Activated gamma-delta T cell treated with Interleukin-2 at 50 U/mL for 16 hours (primary cell): ENCODE results near the gene IGSF3.
"Not testable (repeated sequence)": the region's sequence is repeated elsewhere in the genome, so short reads cannot be mapped to it uniquely, and the experiment has no call there.

Source experiments
- DNase-seq: peaks from one replicate; pipeline ENCODE4 v3.0.0-alpha.2; 2020

The IGSF3 gene

GRCh38 chr1:116627357-116627756 is 40.2 kb downstream of the IGSF3 start:
- DNase-seq, result not testable (repeated sequence)

- DNase-seq, result not testable (repeated sequence)
Observed at GRCh38 chr1:116626915-116627314, 40.6 kb downstream of the IGSF3 start.

- not testable (repeated sequence) for DNase-seq
Observed at GRCh38 chr1:116625155-116625554, 42.4 kb downstream of the IGSF3 start.

DNA sequence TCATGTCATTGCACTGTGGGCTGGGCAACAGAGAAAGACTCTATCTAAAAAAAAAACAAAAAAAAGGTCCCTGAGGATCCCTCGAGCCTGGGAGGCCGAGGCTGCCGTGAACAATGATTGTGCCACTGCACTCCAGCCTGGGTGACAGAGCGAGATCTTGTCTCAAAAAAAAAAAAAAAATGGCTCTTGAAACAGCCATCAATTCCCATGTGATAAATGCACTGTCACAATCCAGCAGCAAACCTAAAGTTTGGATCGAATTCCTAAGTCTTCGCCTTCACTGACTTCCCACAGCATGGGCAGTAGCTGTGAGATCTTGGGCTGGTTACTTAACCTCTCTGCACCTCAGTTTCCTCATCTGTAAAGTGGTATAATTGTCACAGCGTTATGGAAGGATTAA is 43.5 kb downstream of the IGSF3 start:
- no peak for DNase-seq

- not testable (repeated sequence) for DNase-seq
Observed at GRCh38 chr1:116622496-116622895, 45.0 kb downstream of the IGSF3 start.

GRCh38 chr1:116621756-116622155 is 45.8 kb downstream of the IGSF3 start:
- DNase-seq, result not testable (repeated sequence)

- DNase-seq, result not testable (repeated sequence)
Observed at GRCh38 chr1:116620392-116620791, 47.1 kb downstream of the IGSF3 start.

DNA sequence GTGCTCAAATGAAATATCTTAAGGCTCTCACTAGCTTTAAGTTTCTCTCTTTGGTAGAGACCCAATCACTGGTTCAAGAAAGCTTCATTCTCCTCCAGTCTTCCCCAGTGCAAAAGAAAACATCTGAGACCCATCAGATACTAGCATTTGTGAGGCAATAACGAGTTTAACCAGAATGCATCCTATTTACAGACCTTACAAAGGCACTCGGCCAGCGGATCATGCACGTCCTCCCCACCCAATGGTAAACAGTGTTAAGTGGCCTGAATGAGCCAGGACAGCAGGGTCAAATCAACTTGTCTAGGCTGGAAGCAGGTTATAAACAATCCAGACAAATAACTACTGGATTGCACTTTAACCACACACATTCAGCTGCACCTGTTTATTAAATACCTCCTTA is 48.4 kb downstream of the IGSF3 start:
- DNase-seq, result not testable (repeated sequence)

DNA sequence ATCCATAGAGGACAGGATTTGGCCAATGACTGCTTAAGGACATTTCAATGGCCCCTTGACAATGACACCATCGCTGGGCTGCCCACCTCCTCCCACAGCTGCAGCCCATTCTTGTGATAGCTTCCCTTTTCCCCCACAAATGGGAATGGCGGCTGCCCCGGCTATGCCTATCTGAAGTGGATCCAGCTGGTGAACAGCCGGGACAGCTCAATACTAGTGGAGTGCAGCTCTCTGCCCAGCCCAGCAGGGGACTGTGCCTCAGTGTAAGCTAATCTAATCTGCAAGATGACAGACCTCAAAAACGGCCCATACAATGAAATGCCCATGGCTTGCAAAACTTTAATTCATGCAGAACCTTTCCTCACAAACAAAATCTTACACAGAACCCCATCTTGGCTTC is 49.7 kb downstream of the IGSF3 start:
- not testable (repeated sequence) for DNase-seq

DNA sequence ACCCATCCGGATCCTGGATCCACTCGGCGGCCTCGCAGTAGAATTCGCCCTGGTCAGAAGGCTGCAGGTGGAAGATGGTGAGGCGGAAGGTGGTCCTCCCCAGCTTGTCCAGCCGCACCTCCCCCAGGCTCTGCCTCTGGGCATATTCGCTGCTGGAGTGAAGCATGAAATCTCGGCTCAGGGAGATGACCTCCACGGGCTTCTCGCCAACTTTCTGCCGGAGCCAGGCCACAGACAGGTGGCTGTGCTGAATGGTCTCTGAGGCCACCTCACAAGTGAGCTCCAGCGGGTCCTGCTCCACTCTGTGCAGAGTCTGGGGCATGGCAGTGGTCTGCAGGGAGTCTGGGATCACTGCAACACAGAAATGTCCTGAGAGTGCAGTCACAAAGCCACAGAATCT is 53.7 kb downstream of the IGSF3 start:
- not testable (repeated sequence) for DNase-seq

DNA sequence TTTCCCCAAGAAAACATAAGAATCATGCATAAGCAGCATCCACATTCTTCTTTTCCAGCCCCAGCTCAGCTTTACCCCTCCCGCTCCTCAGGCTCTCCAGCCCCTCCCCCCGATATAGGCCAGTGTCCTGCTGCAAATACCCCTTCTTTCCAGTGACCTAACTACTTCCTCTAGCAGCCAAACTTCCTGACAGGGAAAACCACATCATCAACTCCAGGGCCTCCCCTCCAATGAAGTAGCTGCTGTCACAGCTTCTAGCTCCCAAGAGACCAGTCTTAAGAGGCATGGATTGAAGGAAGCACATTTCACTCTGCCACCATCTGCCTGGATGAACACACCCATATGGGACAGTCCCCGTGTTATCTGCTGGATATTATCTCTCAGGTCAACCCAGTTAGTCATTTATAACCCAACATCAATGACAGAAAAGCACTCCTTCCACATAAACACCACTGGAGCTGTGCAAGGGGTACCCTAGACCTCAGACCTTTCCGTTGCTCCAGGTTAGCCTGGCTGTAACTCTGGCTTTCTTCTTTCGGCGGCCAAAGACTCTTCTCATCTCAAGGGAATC is 57.6 kb downstream of the IGSF3 start:
- not testable (repeated sequence) for DNase-seq

GRCh38 chr1:116608841-116609240 is 58.7 kb downstream of the IGSF3 start:
- not testable (repeated sequence) for DNase-seq

DNA sequence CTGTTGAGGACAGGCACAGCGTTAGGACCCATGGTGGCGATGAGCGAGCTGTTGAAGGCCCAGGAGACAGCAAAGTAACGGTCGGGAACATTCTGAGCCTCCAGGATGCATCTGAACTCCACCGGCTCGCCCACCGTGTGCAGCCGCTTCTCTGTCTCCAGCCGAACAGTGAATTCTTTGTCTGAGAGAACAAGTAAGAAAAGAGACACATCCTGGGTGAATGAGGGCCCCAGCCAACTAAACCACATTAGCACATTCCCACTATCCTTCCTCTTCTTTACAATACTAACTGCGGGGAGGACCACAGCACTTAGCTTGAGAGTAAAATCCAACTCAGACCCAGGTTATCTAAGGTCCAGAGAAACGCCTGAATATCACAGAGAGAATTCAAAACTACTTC is 59.4 kb downstream of the IGSF3 start:
- DNase-seq, result not testable (repeated sequence)

- DNase-seq, result not testable (repeated sequence)
Observed at GRCh38 chr1:116607463-116607862, 60.1 kb downstream of the IGSF3 start.

GRCh38 chr1:116606067-116606466 is 61.5 kb downstream of the IGSF3 start:
- DNase-seq, result not testable (repeated sequence)

GRCh38 chr1:116605315-116605714 is 62.2 kb downstream of the IGSF3 start:
- no peak for DNase-seq

DNA sequence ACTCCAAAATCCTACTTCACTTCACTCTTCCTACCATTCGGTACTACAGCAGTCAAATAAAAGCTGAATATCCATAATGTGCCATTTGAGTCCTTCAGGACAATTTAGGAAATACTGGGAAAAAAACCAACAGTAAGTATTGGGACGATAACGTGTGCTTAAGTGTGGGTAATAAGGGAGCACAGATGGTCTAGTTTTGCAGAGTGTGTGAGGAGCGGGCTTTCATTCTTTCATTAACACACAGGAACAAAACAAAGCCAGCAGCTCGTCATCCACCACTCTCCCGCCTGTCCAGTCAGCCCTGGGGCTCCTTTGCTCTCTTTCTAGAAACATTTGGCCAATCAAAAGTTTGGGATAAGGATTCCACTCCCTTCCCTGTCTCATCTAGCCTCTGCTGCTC is 63.1 kb downstream of the IGSF3 start:
- DNase-seq, result not testable (repeated sequence)

- not testable (repeated sequence) for DNase-seq
Observed at GRCh38 chr1:116603646-116604045, 63.9 kb downstream of the IGSF3 start.

DNA sequence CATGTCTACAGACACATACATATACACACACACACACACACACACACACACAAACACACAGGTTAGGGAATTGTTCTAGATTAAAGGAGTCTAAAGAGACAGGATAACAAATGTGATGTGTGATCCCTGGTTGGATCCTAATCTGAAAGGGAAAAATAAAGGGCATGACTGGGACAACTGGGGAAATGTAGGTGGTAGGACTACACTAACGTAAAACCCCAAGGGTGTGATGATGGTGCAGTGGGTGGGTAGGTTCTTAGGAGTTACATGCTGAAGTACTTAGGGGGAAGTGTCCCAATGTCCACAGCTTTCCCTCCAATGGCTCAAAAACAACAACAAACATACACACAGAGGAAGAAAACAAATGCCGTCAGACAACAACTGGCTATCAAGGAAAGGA is 68.2 kb downstream of the IGSF3 start:
- DNase-seq, result not testable (repeated sequence)

GRCh38 chr1:116598420-116599036 is 69.0 kb downstream of the IGSF3 start:
- DNase-seq, result not testable (repeated sequence)

- not testable (repeated sequence) for DNase-seq
Observed at GRCh38 chr1:116597388-116597787, 70.1 kb downstream of the IGSF3 start.

DNA sequence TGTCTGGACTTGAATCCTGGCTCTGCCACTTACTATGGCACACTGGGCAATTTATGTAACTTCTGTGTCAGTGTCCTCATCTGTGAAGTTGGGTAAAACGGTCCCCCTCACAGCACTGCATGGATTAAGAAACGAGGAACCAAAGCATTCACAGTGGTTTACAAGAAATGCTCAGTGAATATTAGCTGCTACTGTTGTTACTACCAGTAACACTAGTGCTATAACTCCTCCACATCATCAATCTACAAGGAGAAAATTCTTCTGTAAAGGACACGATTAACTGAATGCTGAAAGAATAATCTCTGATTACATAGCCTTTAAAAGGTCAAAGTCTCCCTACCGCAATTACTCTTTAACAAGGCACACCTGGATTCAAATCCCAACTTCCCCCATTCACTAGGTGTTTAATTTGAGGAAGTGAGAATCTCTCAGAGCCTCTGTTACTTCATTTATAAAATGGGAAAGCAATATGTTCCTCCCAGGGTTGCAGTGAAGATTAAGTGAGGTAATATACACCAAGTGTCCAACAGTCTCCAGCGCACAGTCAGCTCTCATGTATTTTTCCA is 70.7 kb downstream of the IGSF3 start:
- not testable (repeated sequence) for DNase-seq

- peak; percentile 30 for DNase-seq
Observed at GRCh38 chr1:116595946-116596741, 71.4 kb downstream of the IGSF3 start.
